Gastroesophageal sphincter (tissue), 4 donors: ENCODE data around the gene DAB1. TPM values are rescaled to one million over a fixed set of nuclear protein-coding genes. Genes with fewer than 3 reads are reported as not detected.

Experiments
- ATAC-seq: fragments of 150-250 bp; one replicate; pipeline ENCODE4 v1.9.1; 2016; ENCODE audit warnings: mild to moderate bottlenecking, moderate library complexity
- H3K27ac ChIP-seq, 4 donors: fragments of 200-600 bp; sonication (generic) in 3 of 4; 1 replicate in 3 of 4; 2 replicates in 1 of 4; pipeline ENCODE4 v1.5.1; 2016 to 2019
- H3K27me3 ChIP-seq: fragments of 200-600 bp; sonication (generic); one replicate; pipeline ENCODE4 v1.5.1; 2019
- H3K36me3 ChIP-seq, 2 donors: fragments of 200-600 bp; sonication (generic); one replicate each; pipeline ENCODE4 v1.5.1; 2019; ENCODE audit warnings: control low read depth in 1 of 2
- H3K4me1 ChIP-seq, 3 donors: fragments of 200-600 bp; sonication (generic); 1 replicate in 2 of 3; 2 replicates in 1 of 3; pipeline ENCODE4 v1.5.1; 2016 to 2019; ENCODE audit warnings: control low read depth in 2 of 3
- H3K4me3 ChIP-seq, 2 donors: fragments of 200-600 bp; sonication (generic); one replicate each; pipeline ENCODE4 v1.5.1; 2019; ENCODE audit warnings: mild to moderate bottlenecking in 1 of 2, moderate library complexity in 1 of 2
- H3K9me3 ChIP-seq, 3 donors: fragments of 200-600 bp; sonication (generic); one replicate each; pipeline ENCODE4 v1.5.1; 2017 to 2019; ENCODE audit warnings: control low read depth in 2 of 3
- EP300 ChIP-seq: sonication (generic); formaldehyde crosslinking; IDR thresholded peaks from one replicate; pipeline ENCODE4 v1.6.1; 2017; ENCODE audit warnings: antibody characterized with exemption, mild to moderate bottlenecking
- POLR2A ChIP-seq, 2 donors: fragments of 450-650 bp; IDR thresholded peaks; one replicate each; pipeline ENCODE4 v1.6.1; 2017; ENCODE audit warnings: antibody characterized with exemption in 2 of 2, mild to moderate bottlenecking in 2 of 2, moderate library complexity in 1 of 2
- POLR2AphosphoS5 ChIP-seq: sonication (generic); formaldehyde crosslinking; IDR thresholded peaks from one replicate; pipeline ENCODE4 v1.6.1; 2017; ENCODE audit warnings: antibody characterized with exemption
- WGBS, 2 donors: methylation state at CpG; one replicate each; pipeline ENCODE4 v1.1.5; 2018; ENCODE audit warnings: low coverage in 1 of 2; 5-methylcytosine and 5-hydroxymethylcytosine counted together
- total RNA-seq, 4 donors: library from RNA; depleted of rRNA; stranded (reverse); fragments of >200 nt; gene quantifications; one replicate each; pipeline ENCODE4 v1.1.0, GENCODE V29; 2016
- TF ChIP-seq, protein P1 (sequence below), 4 experiments: fragments of 200-600 bp in 2 of 4; fragments of 450-650 bp in 2 of 4; sonication (generic) in 1 of 4; IDR thresholded peaks; one replicate each; pipeline ENCODE4 v1.5.1; 2017 to 2019; ENCODE audit warnings: antibody characterized with exemption in 4 of 4, mild to moderate bottlenecking in 2 of 4, moderate library complexity in 2 of 4

The DAB1 gene
- total RNA-seq, 4 donors from 2014 or later = 0.47 to 1.6 (median 1.1) TPM

- no peak overlapping the region for H3K27ac ChIP-seq
- no peak for ATAC-seq
- peaks cover 0 to 5% (median 0%) of the 10 kb centered on the region in 3 donors for H3K9me3 ChIP-seq
- no CpG with 5 or more reads among the region's 4 CpGs for WGBS, 2 donors
- H3K36me3 ChIP-seq = no peaks in the 10 kb centered on the region
- no peak overlapping the region for H3K4me3 ChIP-seq
- H3K4me1 ChIP-seq = peaks cover 0 to 5% (median 0%) of the 10 kb centered on the region in 3 donors
- H3K27me3 ChIP-seq = no peaks in the 10 kb centered on the region
- no peak for TF ChIP-seq EP300
- TF ChIP-seq POLR2AphosphoS5 = no peak
- TF ChIP-seq, protein P1, sequence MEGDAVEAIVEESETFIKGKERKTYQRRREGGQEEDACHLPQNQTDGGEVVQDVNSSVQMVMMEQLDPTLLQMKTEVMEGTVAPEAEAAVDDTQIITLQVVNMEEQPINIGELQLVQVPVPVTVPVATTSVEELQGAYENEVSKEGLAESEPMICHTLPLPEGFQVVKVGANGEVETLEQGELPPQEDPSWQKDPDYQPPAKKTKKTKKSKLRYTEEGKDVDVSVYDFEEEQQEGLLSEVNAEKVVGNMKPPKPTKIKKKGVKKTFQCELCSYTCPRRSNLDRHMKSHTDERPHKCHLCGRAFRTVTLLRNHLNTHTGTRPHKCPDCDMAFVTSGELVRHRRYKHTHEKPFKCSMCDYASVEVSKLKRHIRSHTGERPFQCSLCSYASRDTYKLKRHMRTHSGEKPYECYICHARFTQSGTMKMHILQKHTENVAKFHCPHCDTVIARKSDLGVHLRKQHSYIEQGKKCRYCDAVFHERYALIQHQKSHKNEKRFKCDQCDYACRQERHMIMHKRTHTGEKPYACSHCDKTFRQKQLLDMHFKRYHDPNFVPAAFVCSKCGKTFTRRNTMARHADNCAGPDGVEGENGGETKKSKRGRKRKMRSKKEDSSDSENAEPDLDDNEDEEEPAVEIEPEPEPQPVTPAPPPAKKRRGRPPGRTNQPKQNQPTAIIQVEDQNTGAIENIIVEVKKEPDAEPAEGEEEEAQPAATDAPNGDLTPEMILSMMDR (IDR thresholded peaks at IDR 0.05) = no peak
- TF ChIP-seq POLR2A (IDR thresholded peaks at IDR 0.05) = no peak
Observed at GRCh38 chr1:57327946-57328345, 95.9 kb downstream of the DAB1 start.

DNA sequence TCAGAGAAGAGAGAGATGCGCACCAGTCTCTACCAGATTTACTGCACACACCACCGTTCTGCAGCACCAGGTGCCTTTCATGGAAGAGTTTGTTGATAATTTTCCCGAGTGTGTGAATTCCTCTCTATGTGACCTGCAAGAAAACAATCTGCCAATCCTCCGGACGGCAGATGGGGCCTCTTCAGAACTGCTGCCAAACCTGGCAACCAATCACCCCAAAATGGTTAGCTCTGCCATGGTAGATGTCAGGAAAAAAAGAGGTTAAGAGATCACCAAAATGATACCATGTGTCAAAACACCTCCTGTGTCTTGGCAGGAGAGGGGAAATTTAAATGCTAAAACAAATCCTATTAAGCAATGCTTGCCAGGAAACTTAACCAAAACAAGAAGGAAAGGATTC, 96.5 kb downstream of the DAB1 start:
- ATAC-seq = no peak
- Histone ChIP-seq H3K36me3 (no peaks in the 10 kb centered on the region), H3K4me1 (peaks cover 0 to 5% (median 0%) of the 10 kb centered on the region in 3 donors), H3K27me3 (no peaks in the 10 kb centered on the region), H3K4me3 (no peak overlapping the region), H3K9me3 (peaks cover 0 to 5% (median 0%) of the 10 kb centered on the region in 3 donors), H3K27ac (no peak overlapping the region)
- WGBS, 2 donors = 36 to 100% methylated on average over 1 to 5 of the region's 5 CpGs
- TF ChIP-seq EP300 (no peak), POLR2A (IDR thresholded peaks at IDR 0.05) (no peak), POLR2AphosphoS5 (peak; percentile 29)
- TF ChIP-seq, protein P1 (IDR thresholded peaks at IDR 0.05) = no peak

DNA sequence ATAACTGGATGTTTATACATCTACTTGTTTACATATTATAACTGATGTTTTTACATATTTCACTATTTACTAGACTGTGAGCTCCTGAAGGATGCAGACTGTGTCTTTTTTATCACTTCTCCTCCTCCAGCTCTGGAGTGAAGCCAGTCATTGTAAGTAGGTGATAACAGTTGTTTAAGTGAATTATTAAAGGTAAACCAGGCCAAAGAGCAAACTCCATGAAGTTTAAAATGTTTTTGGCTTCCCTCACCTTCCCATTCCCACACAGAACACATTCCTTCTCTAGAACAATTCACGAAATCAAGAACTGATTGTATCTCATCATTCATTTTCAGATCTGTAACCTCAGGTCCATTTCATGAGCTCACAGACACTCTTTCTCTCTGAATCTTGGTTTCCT, 98.3 kb downstream of the DAB1 start:
- H3K9me3 ChIP-seq = no peaks in the 10 kb centered on the region
- peaks cover 0 to 5% (median 0%) of the 10 kb centered on the region in 3 donors for H3K4me1 ChIP-seq
- ATAC-seq = no peak
- H3K27me3 ChIP-seq = no peaks in the 10 kb centered on the region
- no peak for TF ChIP-seq POLR2AphosphoS5
- TF ChIP-seq POLR2A (IDR thresholded peaks at IDR 0.05) = no peak
- TF ChIP-seq, protein P1 (IDR thresholded peaks at IDR 0.05) = no peak
- TF ChIP-seq EP300 = no peak
- H3K4me3 ChIP-seq = no peak overlapping the region
- no peaks in the 10 kb centered on the region for H3K36me3 ChIP-seq
- WGBS, 2 donors = 44% methylated on average over 1 of the region's 1 CpG; no CpG with 5 or more reads in 1 of the 2 donors
- H3K27ac ChIP-seq = no peak overlapping the region

- WGBS, 2 donors = 38 to 40% methylated on average over 3 to 4 of the region's 4 CpGs
- Histone ChIP-seq H3K36me3 (no peaks in the 10 kb centered on the region), H3K27me3 (no peaks in the 10 kb centered on the region), H3K4me1 (peaks cover 0 to 5% (median 0%) of the 10 kb centered on the region in 3 donors), H3K4me3 (no peak overlapping the region), H3K9me3 (no peaks in the 10 kb centered on the region), H3K27ac (no peak overlapping the region)
- TF ChIP-seq POLR2A (IDR thresholded peaks at IDR 0.05) (no peak), EP300 (no peak), POLR2AphosphoS5 (no peak)
- TF ChIP-seq, protein P1 (IDR thresholded peaks at IDR 0.05) = no peak
- no peak for ATAC-seq
Observed at GRCh38 chr1:57325117-57325516, 98.7 kb downstream of the DAB1 start.

- Histone ChIP-seq H3K36me3 (no peaks in the 10 kb centered on the region), H3K27me3 (no peaks in the 10 kb centered on the region), H3K27ac (no peak overlapping the region), H3K4me3 (no peak overlapping the region), H3K9me3 (no peaks in the 10 kb centered on the region), H3K4me1 (peaks cover 0 to 5% (median 0%) of the 10 kb centered on the region in 3 donors)
- 90 to 100% methylated on average over 3 of the region's 3 CpGs for WGBS, 2 donors
- TF ChIP-seq, protein P1 (IDR thresholded peaks at IDR 0.05) = no peak
- no peak for TF ChIP-seq POLR2A (IDR thresholded peaks at IDR 0.05)
- ATAC-seq = no peak
Observed at GRCh38 chr1:57324388-57324787, 99.5 kb downstream of the DAB1 start.
